ENCODE measurements around the gene TRAPPC2L. TPM values are rescaled to one million over a fixed set of nuclear protein-coding genes. Genes with fewer than 3 reads are reported as not detected.

Gene TRAPPC2L
- total and polyA plus RNA-seq, 4 donors = 27.8 to 54.1 (median 42.5) TPM

DNA sequence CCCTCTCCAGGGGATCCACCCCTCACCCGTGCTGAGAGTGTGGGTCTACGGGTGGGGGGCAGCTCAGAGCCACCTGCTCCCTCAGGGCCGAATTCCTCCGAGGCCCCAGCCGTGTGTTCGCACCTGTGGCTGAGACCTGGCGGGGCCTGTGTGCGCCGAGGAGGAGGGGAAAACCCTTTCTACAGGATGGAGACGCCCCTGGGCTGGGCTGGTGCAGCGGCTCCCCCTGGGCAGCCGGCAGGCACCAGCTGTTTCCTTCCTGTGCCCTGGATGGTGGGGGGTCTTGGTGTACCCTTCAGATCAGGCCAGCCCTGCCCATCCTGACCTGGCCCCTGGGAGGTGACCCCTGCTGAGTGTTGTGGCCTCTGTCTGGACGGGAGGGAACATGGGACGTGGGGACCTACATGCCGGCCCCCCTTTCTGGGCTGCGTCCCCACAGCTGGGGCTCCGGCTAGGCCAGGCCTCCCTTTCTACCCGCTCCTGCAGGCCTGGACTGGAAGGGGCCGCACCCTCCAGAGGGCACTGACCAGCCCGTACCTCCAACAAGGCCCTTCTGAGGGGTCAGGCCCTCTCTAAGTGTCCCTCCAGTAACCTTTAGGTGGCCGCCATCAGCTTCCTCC is 37.9 kb downstream of the TRAPPC2L start:
- Histone ChIP-seq H3K9me3 (ENCODE audit: control insufficient read depth, low read length) (no peaks in the 10 kb centered on the region), H3K36me3 (ENCODE audit: control insufficient read depth in 1 of 2, insufficient read depth in 2 of 2, low read length in 1 of 2) (no peaks in the 10 kb centered on the region), H3K4me1 (ENCODE audit: control insufficient read depth in 1 of 2, insufficient read depth in 2 of 2, low read length in 2 of 2) (no peaks in the 10 kb centered on the region), H3K27me3 (ENCODE audit: control insufficient read depth in 1 of 2, insufficient read depth in 2 of 2, low read length in 1 of 2) (no peaks in the 10 kb centered on the region), H3K4me3 (ENCODE audit: low read length in 2 of 2) (no peak overlapping the region), H3K27ac (ENCODE audit: low read depth in 1 of 2, low read length in 2 of 2) (no peak overlapping the region)
- ATAC-seq (ENCODE audit: low FRiP score) (no peak), DNase-seq (no peak)
- intact Hi-C loops (cut with DNase I) = no loop called here
- WGBS, 2 donors = 87 to 92% methylated on average over 21 of the region's 21 CpGs

DNA sequence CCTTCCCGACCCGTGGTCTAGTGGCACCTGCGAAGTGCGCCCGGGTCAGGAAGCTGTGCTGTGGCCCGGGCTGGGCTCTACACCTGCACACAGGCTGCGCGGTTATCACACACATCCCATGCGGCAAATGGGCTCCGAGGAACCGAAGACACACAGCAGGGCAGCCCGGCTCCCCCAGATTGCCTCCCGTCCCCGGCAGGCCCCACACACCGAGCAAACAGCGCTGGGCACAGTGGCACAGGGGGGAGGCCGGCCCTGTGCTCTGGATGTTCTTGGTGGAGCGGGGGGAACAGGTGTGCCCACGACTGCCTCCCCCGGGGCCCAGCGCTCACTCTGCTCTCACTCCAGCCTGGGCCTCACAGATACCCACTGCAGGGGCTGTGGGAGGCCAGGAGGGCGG is 38.4 kb downstream of the TRAPPC2L start:
- Histone ChIP-seq H3K36me3 (ENCODE audit: control insufficient read depth in 1 of 2, insufficient read depth in 2 of 2, low read length in 1 of 2) (no peaks in the 10 kb centered on the region), H3K4me3 (ENCODE audit: low read length in 2 of 2) (no peak overlapping the region), H3K9me3 (ENCODE audit: control insufficient read depth, low read length) (no peaks in the 10 kb centered on the region), H3K27me3 (ENCODE audit: control insufficient read depth in 1 of 2, insufficient read depth in 2 of 2, low read length in 1 of 2) (no peaks in the 10 kb centered on the region), H3K4me1 (ENCODE audit: control insufficient read depth in 1 of 2, insufficient read depth in 2 of 2, low read length in 2 of 2) (no peaks in the 10 kb centered on the region), H3K27ac (ENCODE audit: low read depth in 1 of 2, low read length in 2 of 2) (no peak overlapping the region)
- intact Hi-C loops (cut with DNase I) = no loop called here
- DNase-seq (no peak), ATAC-seq (ENCODE audit: low FRiP score) (no peak)
- 93% methylated on average over 22 of the region's 22 CpGs for WGBS, 2 donors

DNA sequence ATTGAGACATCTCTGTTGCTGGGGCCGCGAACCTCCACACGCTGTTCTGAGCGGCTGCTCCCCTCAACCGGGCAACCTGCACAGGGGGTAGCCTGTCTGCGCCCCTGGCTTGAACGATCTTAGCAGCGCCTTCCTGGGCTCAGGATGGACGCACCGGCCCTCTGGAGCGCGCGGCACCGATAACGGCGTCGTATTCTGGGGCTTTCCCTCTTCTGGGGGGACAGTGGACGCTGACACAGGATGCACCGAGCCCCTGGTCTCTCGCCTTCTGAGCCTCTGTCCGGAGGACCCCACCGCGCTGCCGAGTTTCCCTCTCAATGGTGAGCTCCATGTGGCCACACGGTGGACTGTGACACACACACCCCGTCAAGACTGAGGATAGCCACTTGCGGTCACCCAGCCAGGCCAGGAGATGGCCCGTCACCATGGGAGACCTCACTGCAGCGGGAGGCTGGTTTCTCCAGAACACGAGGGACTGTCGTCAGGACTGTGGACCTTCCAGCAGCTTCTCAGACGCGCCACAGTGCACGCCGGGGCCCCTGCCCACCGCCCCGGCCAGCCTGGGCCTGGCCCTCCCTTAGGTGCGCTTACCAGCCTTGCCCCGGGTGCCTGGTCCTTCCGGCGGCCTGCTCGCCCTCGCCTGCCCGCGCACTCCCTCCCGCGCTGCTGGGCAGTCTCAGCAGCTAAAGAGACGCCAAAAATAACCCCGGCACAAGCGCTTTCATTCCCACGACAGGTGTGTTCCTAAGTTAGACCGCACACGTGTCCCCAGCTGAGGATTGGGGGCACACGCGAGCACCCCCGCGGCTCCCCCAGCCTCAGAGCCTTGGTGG is 39.5 kb downstream of the TRAPPC2L start:
- H3K4me3 ChIP-seq (ENCODE audit: low read length in 2 of 2) = no peak overlapping the region
- no peaks in the 10 kb centered on the region for H3K9me3 ChIP-seq (ENCODE audit: control insufficient read depth, low read length)
- H3K27me3 ChIP-seq (ENCODE audit: control insufficient read depth in 1 of 2, insufficient read depth in 2 of 2, low read length in 1 of 2) = no peaks in the 10 kb centered on the region
- no peaks in the 10 kb centered on the region for H3K36me3 ChIP-seq (ENCODE audit: control insufficient read depth in 1 of 2, insufficient read depth in 2 of 2, low read length in 1 of 2)
- intact Hi-C loops (cut with DNase I) = no loop called here
- no peak overlapping the region for H3K27ac ChIP-seq (ENCODE audit: low read depth in 1 of 2, low read length in 2 of 2)
- WGBS, 2 donors = 89 to 91% methylated on average over 57 of the region's 57 CpGs
- ATAC-seq (ENCODE audit: low FRiP score) (no peak), DNase-seq (no peak)
- no peaks in the 10 kb centered on the region for H3K4me1 ChIP-seq (ENCODE audit: control insufficient read depth in 1 of 2, insufficient read depth in 2 of 2, low read length in 2 of 2)

DNA sequence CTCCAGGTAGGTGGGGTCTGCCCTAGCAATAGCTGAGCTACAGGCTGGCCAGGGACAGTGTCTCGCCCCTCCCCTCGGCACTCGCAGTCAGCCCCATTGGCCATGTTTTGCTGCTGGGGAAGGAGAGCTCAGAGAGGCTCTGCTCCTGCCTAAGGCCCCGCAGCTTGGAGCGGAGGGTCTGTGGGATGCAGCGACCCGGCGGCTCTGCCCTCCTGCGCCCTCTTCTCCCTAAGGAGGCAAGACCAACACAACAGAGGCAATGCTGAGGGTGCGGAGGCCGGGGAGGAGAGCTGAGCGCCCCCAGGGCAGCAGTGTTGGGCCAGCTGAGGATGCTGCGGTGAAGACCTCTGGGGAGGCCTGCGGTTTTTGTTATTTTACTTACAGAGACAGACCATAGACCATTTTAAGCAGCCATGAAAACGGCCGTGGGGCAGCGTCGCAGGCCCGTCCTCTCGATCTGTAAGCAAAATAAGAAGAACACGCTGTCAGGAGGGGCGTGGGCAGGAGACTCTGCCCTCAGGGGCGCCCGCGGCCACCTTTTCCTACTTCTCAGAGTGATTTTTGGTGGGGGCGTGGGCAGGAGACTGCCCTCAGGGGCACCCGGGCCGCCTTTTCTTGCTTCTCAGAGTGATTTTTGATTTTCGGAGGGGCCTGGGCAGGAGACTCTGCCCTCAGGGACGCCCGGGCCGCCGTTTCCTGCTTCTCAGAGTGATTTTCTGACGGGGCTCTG is 40.9 kb downstream of the TRAPPC2L start:
- Histone ChIP-seq H3K9me3 (ENCODE audit: control insufficient read depth, low read length) (no peaks in the 10 kb centered on the region), H3K4me1 (ENCODE audit: control insufficient read depth in 1 of 2, insufficient read depth in 2 of 2, low read length in 2 of 2) (no peaks in the 10 kb centered on the region), H3K36me3 (ENCODE audit: control insufficient read depth in 1 of 2, insufficient read depth in 2 of 2, low read length in 1 of 2) (no peaks in the 10 kb centered on the region), H3K27me3 (ENCODE audit: control insufficient read depth in 1 of 2, insufficient read depth in 2 of 2, low read length in 1 of 2) (no peaks in the 10 kb centered on the region), H3K27ac (ENCODE audit: low read depth in 1 of 2, low read length in 2 of 2) (no peak overlapping the region), H3K4me3 (ENCODE audit: low read length in 2 of 2) (no peak overlapping the region)
- intact Hi-C loops (cut with DNase I) = no loop called here
- ATAC-seq (ENCODE audit: low FRiP score) = no peak
- 90 to 91% methylated on average over 34 of the region's 34 CpGs for WGBS, 2 donors
- DNase-seq = no peak

DNA sequence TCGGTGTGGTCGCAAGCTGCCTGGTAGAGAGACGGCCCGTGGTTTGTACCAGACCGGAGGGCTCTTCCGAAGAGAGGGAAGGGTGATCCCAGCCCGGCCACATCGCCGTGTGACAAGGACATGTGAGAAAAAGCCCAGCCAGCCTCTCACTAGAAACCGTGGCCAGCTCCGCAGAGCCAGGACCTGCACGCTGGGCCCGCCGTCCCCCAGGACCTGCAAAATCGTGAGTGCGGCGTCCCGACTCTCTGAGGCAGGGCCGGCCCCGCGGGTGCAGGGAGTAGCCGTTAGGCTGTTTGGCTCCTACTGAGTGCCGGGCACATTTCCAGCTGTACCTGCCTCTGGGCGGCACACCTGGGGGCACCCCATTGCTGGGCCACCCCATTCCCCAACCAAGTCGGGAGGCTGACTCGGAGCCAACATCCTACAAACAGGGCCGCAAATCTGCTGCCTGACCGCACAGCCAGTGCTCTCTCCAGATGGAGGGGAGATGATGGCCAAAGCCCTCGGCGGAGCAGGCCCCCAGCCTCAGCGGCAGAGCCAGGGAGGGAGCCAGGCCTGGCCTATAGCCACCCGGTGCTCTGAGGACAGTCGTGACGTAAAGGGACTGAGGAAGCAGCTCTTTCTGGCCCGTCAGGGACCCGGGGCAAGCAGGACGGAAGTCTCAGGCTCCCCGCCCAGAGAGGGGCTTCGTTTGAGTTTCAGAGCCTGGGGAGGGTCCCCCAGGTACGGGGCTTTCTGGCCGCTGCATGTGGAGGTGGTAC is 43.2 kb downstream of the TRAPPC2L start:
- ATAC-seq (ENCODE audit: low FRiP score) (no peak), DNase-seq (no peak)
- intact Hi-C loops (cut with DNase I) = no loop called here
- 86 to 88% methylated on average over 41 of the region's 41 CpGs for WGBS, 2 donors
- Histone ChIP-seq H3K36me3 (ENCODE audit: control insufficient read depth in 1 of 2, insufficient read depth in 2 of 2, low read length in 1 of 2) (no peaks in the 10 kb centered on the region), H3K27me3 (ENCODE audit: control insufficient read depth in 1 of 2, insufficient read depth in 2 of 2, low read length in 1 of 2) (no peaks in the 10 kb centered on the region), H3K4me3 (ENCODE audit: low read length in 2 of 2) (no peak overlapping the region), H3K27ac (ENCODE audit: low read depth in 1 of 2, low read length in 2 of 2) (no peak overlapping the region), H3K9me3 (ENCODE audit: control insufficient read depth, low read length) (no peaks in the 10 kb centered on the region), H3K4me1 (ENCODE audit: control insufficient read depth in 1 of 2, insufficient read depth in 2 of 2, low read length in 2 of 2) (no peaks in the 10 kb centered on the region)

DNA sequence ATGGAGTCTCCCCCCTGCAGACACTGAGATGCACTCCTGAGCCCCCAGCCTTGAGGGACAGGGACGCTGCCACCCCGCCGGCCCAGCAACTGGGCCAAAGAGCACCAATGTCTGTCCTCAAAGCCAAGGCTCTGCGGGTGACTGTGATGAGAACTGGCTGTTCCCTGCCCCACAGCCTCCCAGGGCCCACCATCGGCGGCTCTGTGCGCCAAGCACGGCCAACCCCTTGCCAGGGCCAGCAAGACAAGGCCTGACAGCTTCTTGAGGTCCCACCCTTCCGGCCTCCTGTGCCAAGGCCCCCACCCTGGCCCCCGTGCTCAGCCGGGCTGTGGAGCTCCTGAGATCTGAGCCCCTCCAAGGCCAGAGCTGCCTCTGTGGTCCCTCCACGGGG is 43.7 kb downstream of the TRAPPC2L start:
- Histone ChIP-seq H3K36me3 (ENCODE audit: control insufficient read depth in 1 of 2, insufficient read depth in 2 of 2, low read length in 1 of 2) (no peaks in the 10 kb centered on the region), H3K4me3 (ENCODE audit: low read length in 2 of 2) (no peak overlapping the region), H3K27me3 (ENCODE audit: control insufficient read depth in 1 of 2, insufficient read depth in 2 of 2, low read length in 1 of 2) (no peaks in the 10 kb centered on the region), H3K4me1 (ENCODE audit: control insufficient read depth in 1 of 2, insufficient read depth in 2 of 2, low read length in 2 of 2) (no peaks in the 10 kb centered on the region), H3K27ac (ENCODE audit: low read depth in 1 of 2, low read length in 2 of 2) (no peak overlapping the region), H3K9me3 (ENCODE audit: control insufficient read depth, low read length) (no peaks in the 10 kb centered on the region)
- DNase-seq (no peak), ATAC-seq (ENCODE audit: low FRiP score) (no peak)
- WGBS, 2 donors = 91 to 93% methylated on average over 12 of the region's 12 CpGs
- intact Hi-C loops (cut with DNase I) = no loop called here

DNA sequence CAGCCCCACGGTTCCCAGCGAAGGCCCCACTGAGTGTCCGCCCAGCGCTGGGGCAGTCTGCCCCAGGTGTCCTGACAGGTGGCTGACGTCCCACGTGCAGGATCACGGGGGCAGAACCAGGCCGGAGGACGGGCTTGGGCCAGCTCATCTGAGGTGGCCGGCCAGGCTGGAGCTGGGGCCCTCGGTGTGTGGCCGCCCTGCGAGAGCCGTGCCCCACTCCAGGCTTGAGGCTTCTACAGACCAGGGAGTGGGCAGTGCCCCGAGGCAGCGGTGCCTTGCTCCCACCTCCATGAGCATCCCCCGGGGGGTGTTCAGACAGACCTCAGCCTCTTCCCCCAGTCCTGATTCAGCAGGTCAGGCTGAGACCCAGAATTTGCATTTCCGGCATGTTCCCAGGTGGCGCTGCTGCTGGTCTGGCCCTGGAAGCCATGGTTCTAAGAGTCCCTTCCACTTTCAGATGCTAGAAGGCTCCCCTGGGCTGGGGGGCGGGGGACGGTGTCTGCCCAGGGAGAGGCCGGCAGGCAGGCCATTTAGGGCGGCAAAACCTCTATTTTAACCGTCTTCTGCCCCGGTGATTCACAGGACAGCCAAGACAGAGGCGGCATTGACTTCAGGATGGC is 44.9 kb downstream of the TRAPPC2L start:
- DNase-seq (no peak), ATAC-seq (ENCODE audit: low FRiP score) (no peak)
- intact Hi-C loops (cut with DNase I) = no loop called here
- Histone ChIP-seq H3K4me3 (ENCODE audit: low read length in 2 of 2) (no peak overlapping the region), H3K36me3 (ENCODE audit: control insufficient read depth in 1 of 2, insufficient read depth in 2 of 2, low read length in 1 of 2) (no peaks in the 10 kb centered on the region), H3K9me3 (ENCODE audit: control insufficient read depth, low read length) (no peaks in the 10 kb centered on the region), H3K4me1 (ENCODE audit: control insufficient read depth in 1 of 2, insufficient read depth in 2 of 2, low read length in 2 of 2) (no peaks in the 10 kb centered on the region), H3K27ac (ENCODE audit: low read depth in 1 of 2, low read length in 2 of 2) (no peak overlapping the region), H3K27me3 (ENCODE audit: control insufficient read depth in 1 of 2, insufficient read depth in 2 of 2, low read length in 1 of 2) (no peaks in the 10 kb centered on the region)
- WGBS, 2 donors = 85 to 90% methylated on average over 26 of the region's 26 CpGs

- no peaks in the 10 kb centered on the region for H3K36me3 ChIP-seq (ENCODE audit: control insufficient read depth in 1 of 2, insufficient read depth in 2 of 2, low read length in 1 of 2)
- no peaks in the 10 kb centered on the region for H3K27me3 ChIP-seq (ENCODE audit: control insufficient read depth in 1 of 2, insufficient read depth in 2 of 2, low read length in 1 of 2)
- intact Hi-C loops (cut with DNase I) = no loop called here
- no peak for DNase-seq
- 89 to 93% methylated on average over 16 of the region's 16 CpGs for WGBS, 2 donors
- no peak overlapping the region for H3K4me3 ChIP-seq (ENCODE audit: low read length in 2 of 2)
- ATAC-seq (ENCODE audit: low FRiP score) = no peak
- no peak overlapping the region for H3K27ac ChIP-seq (ENCODE audit: low read depth in 1 of 2, low read length in 2 of 2)
- H3K9me3 ChIP-seq (ENCODE audit: control insufficient read depth, low read length) = no peaks in the 10 kb centered on the region
- no peaks in the 10 kb centered on the region for H3K4me1 ChIP-seq (ENCODE audit: control insufficient read depth in 1 of 2, insufficient read depth in 2 of 2, low read length in 2 of 2)
These were observed 45.8 kb downstream of the TRAPPC2L start for GRCh38 chr16:88902744-88903143.
